MM.1S (cell line): ENCODE data around the gene CHST11.

Source experiments
- CTCF ChIP-seq: fragments of 300-600 bp; sonication (generic); IDR thresholded peaks from 2 replicates; pipeline ENCODE4 v1.5.1; 2016; ENCODE audit warnings: antibody characterized with exemption, low read length, mixed read lengths
- EZH2 ChIP-seq: fragments of 300-600 bp; sonication (generic); optimal IDR thresholded peaks from 2 replicates; pipeline ENCODE3; 2017; ENCODE audit warnings: low read depth, mild to moderate bottlenecking, antibody characterized with exemption, low read length, mixed read lengths
- EZH2phosphoT487 ChIP-seq: fragments of 300-600 bp; sonication (generic); IDR thresholded peaks from 2 replicates; pipeline ENCODE4 v1.6.1; 2018; ENCODE audit warnings: antibody characterized with exemption, low read length

GRCh38 chr12:104566244-104566993, 109.7 kb downstream of the CHST11 start:
- no peak for TF ChIP-seq CTCF
- no peak for TF ChIP-seq EZH2
- TF ChIP-seq EZH2phosphoT487 = no peak
